Stomach (tissue), 9 donors: Measurements from ENCODE around the gene TRIP13. TPM values are rescaled to one million over a fixed set of nuclear protein-coding genes. Genes with fewer than 3 reads are reported as not detected.

ENCODE experiments used
- DNase-seq, 2 donors: peaks; one replicate each; pipeline versions ENCODE4 v3.0.0 to v3.0.0-alpha.2; 2013 to 2019
- H3K27ac ChIP-seq, 5 donors: fragments of 200-600 bp in 4 of 5; sonication (generic) in 4 of 5; one replicate each; pipeline ENCODE4 v1.5.1; 2013 to 2019; ENCODE audit warnings: mild to moderate bottlenecking in 1 of 5, moderate library complexity in 1 of 5
- H3K27me3 ChIP-seq, 3 donors: fragments of 200-600 bp; sonication (generic); one replicate each; pipeline ENCODE4 v1.5.1; 2017 to 2019; ENCODE audit warnings: mixed run types in 1 of 3
- H3K36me3 ChIP-seq, 4 donors: fragments of 200-600 bp; sonication (generic); 1 replicate in 3 of 4; 2 replicates in 1 of 4; pipeline ENCODE4 v1.5.1; 2016 to 2019
- H3K4me1 ChIP-seq, 4 donors: fragments of 200-600 bp; sonication (generic); one replicate each; pipeline ENCODE4 v1.5.1; 2016 to 2019
- H3K4me3 ChIP-seq, 4 donors: fragments of 200-600 bp; sonication (generic) in 3 of 4; one replicate each; pipeline ENCODE4 v1.5.1; 2016 to 2019; ENCODE audit warnings: mild to moderate bottlenecking in 1 of 4
- H3K9me3 ChIP-seq, 4 donors: fragments of 200-600 bp; sonication (generic); one replicate each; pipeline ENCODE4 v1.5.1; 2016 to 2019
- EP300 ChIP-seq: sonication (generic); formaldehyde crosslinking; IDR thresholded peaks from one replicate; pipeline ENCODE4 v1.6.1; 2017; ENCODE audit warnings: antibody characterized with exemption
- POLR2A ChIP-seq, 4 donors: fragments of 450-650 bp; IDR thresholded peaks; one replicate each; pipeline ENCODE4 v1.6.1; 2016; ENCODE audit warnings: antibody characterized with exemption in 4 of 4, control low read depth in 2 of 4, mild to moderate bottlenecking in 1 of 4, moderate library complexity in 1 of 4
- POLR2AphosphoS5 ChIP-seq, 3 donors: sonication (generic); formaldehyde crosslinking; IDR thresholded peaks; one replicate each; pipeline ENCODE4 v1.6.1; 2016; ENCODE audit warnings: antibody characterized with exemption in 3 of 3
- WGBS, 5 donors: extraction: QIAGEN DNeasy Blood & Tissue Kit in 3 of 5; methylation state at CpG; one replicate each; pipeline versions ENCODE4 v1.1.5 to v1.1.7; 2013 to 2018; 5-methylcytosine and 5-hydroxymethylcytosine counted together
- intact Hi-C: fragments of 100-400 bp; cut with DNase I; formaldehyde crosslinking; loops from one replicate; pipeline ENCODE4 v1.15.1; 2023; ENCODE audit warnings: low total_unique reads
- polyA plus RNA-seq, 3 donors: library from polyadenylated mRNA; stranded (reverse); fragments of 200-250 nt; gene quantifications; one replicate each; pipeline ENCODE4 v1.2.3, GENCODE V29; 2013
- total RNA-seq, 5 donors: library from RNA; depleted of rRNA; stranded (reverse); fragments of >200 nt; gene quantifications; one replicate each; pipeline versions ENCODE4 v1.1.0 to v1.2.3, GENCODE V29; 2014 to 2016
- TF ChIP-seq, protein P1 (sequence below), 7 experiments: fragments of 450-650 bp in 4 of 7; fragments of 200-600 bp in 3 of 7; sonication (generic) in 3 of 7; IDR thresholded peaks; one replicate each; pipeline ENCODE4 v1.5.1; 2016 to 2019; ENCODE audit warnings: antibody characterized with exemption in 7 of 7, control low read depth in 2 of 7, mild to moderate bottlenecking in 1 of 7
- donor health status: healthy with polysubstance abuse.
- donor health status: Bipolar disorder and iron deficiency.
- donor health status: healthy.

The TRIP13 gene
- total and polyA plus RNA-seq, 8 donors = 0.58 to 10.4 (median 3.5) TPM; not detected in 1

GRCh38 chr5:963310-963672 is 70.6 kb downstream of the TRIP13 start:
- no peaks in the 10 kb centered on the region for H3K9me3 ChIP-seq
- H3K36me3 ChIP-seq = no peaks in the 10 kb centered on the region
- H3K4me1 ChIP-seq = peaks cover 1 to 30% (median 28%) of the 10 kb centered on the region in 4 donors
- H3K27ac ChIP-seq = peak overlapping the region in 3 of 5 donors; percentile 25 to 50 (median 49)
- intact Hi-C loops = no loop called here
- peaks cover 0 to 62% (median 0%) of the 10 kb centered on the region in 3 donors for H3K27me3 ChIP-seq
- no peak for DNase-seq
- H3K4me3 ChIP-seq = no peak overlapping the region
- WGBS, 5 donors = 74 to 87% (median 79%) methylated on average over 9 to 10 of the region's 10 CpGs
- no peak for TF ChIP-seq EP300
- TF ChIP-seq, protein P1, sequence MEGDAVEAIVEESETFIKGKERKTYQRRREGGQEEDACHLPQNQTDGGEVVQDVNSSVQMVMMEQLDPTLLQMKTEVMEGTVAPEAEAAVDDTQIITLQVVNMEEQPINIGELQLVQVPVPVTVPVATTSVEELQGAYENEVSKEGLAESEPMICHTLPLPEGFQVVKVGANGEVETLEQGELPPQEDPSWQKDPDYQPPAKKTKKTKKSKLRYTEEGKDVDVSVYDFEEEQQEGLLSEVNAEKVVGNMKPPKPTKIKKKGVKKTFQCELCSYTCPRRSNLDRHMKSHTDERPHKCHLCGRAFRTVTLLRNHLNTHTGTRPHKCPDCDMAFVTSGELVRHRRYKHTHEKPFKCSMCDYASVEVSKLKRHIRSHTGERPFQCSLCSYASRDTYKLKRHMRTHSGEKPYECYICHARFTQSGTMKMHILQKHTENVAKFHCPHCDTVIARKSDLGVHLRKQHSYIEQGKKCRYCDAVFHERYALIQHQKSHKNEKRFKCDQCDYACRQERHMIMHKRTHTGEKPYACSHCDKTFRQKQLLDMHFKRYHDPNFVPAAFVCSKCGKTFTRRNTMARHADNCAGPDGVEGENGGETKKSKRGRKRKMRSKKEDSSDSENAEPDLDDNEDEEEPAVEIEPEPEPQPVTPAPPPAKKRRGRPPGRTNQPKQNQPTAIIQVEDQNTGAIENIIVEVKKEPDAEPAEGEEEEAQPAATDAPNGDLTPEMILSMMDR (IDR thresholded peaks at IDR 0.05) = no peak

DNA sequence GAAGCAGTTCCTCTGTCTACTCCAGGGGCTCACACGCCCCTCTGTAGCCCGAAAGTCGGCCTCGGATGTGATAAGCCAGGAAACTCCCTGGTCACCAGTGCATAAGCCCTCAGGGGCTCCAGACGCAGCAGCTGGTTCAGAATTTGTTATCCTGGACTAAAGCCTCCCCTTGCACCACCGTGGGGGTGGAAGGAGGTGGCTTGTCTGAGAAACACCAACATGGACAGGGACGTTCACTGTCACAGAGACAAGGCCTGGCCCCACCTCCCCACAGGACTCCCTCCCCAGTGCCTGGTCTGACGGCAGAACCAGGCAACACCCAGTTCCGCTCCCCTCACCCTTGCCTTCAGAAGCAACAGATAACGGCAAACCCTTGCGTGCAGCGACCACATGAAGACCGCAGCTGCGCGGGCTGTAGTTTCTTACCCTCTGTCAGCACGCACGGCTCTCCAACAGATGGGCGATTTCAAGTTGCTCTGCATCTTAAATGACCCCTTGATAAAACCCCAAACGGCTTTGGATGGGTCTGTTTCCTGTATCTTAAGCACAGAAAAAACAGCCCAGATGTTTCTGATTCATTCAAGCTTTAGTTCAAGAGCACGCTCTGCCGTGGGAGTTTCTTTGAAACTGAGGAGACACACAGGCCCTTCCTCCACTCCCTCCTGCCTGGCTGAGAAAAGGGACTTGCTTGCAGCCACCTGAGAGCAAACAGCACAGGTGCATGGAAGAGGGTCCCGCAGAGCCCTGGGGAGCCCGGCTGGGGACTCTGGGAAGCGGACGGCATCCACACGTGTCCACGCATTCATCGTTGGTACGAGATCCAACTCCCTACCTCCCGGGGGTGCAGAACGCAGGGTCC is 71.2 kb downstream of the TRIP13 start:
- DNase-seq = peak in 1 of 2 donors; percentile 90
- no peaks in the 10 kb centered on the region for H3K9me3 ChIP-seq
- TF ChIP-seq POLR2AphosphoS5 (IDR thresholded peaks at IDR 0.05) = peak in 1 of 3 donors; percentile 5
- TF ChIP-seq, protein P1 (IDR thresholded peaks at IDR 0.05) = no peak
- peaks cover 0 to 24% (median 23%) of the 10 kb centered on the region in 4 donors for H3K4me1 ChIP-seq
- intact Hi-C loops = no loop called here
- H3K4me3 ChIP-seq = no peak overlapping the region
- 44 to 60% (median 51%) methylated on average over 26 to 31 of the region's 31 CpGs for WGBS, 5 donors
- no peaks in the 10 kb centered on the region for H3K36me3 ChIP-seq
- peaks cover 0 to 68% (median 0%) of the 10 kb centered on the region in 3 donors for H3K27me3 ChIP-seq
- H3K27ac ChIP-seq = peak overlapping the region in 4 of 5 donors; percentile 7 to 50 (median 37)

GRCh38 chr5:964821-965220 is 72.1 kb downstream of the TRIP13 start:
- Histone ChIP-seq H3K27ac (peak overlapping the region in 1 of 5 donors; percentile 20), H3K4me3 (no peak overlapping the region), H3K27me3 (peaks cover 0 to 69% (median 0%) of the 10 kb centered on the region in 3 donors), H3K4me1 (peaks cover 0 to 16% (median 14%) of the 10 kb centered on the region in 4 donors), H3K36me3 (no peaks in the 10 kb centered on the region), H3K9me3 (no peaks in the 10 kb centered on the region)
- DNase-seq = no peak
- TF ChIP-seq EP300 (no peak), POLR2AphosphoS5 (IDR thresholded peaks at IDR 0.05) (no peak), POLR2A (IDR thresholded peaks at IDR 0.05) (no peak)
- TF ChIP-seq, protein P1 (IDR thresholded peaks at IDR 0.05) = no peak
- 67 to 90% (median 86%) methylated on average over 10 of the region's 10 CpGs for WGBS, 5 donors
- intact Hi-C loops = no loop called here

DNA sequence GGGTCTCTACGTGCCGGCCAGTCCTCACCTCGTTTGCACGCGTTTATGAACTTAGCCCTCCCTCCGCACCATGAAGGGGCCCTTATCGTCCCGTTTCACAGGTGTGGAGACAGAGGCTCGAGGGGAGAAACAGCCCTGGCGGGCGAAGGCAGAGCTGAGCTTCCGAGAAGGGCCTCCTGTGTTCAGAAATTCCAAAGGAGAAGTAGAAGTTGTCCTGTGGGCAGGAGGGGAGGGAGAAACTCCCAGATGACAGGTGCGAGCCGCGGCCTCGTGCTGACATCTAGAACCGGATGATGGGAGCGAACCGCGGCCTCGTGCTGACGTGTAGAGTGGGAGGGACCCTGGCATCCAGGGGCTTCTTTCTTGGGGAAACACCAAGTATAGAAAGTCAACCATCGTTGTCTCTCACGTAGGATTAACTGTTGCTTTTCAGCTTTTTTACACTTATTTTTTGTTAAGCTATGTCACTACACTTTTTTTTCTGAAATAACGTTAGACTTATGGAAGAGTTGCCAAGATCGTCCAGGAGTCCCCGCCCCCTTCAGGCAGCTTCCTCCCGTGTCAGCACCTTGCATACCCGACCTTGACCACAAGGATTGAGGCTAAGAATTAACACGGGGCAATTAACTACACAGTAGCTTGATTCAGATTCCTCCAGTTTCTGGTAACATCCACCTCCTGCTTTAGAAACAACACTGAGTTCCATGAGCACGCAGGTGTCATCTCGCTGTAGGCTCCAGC is 73.1 kb downstream of the TRIP13 start:
- H3K4me1 ChIP-seq = peaks cover 0 to 9% (median 5%) of the 10 kb centered on the region in 4 donors
- intact Hi-C loops = no loop called here
- H3K27ac ChIP-seq = no peak overlapping the region
- WGBS, 5 donors = 81 to 83% (median 82%) methylated on average over 32 of the region's 32 CpGs
- no peak overlapping the region for H3K4me3 ChIP-seq
- H3K9me3 ChIP-seq = no peaks in the 10 kb centered on the region
- no peak for DNase-seq
- TF ChIP-seq POLR2A (IDR thresholded peaks at IDR 0.05) = no peak
- TF ChIP-seq EP300 = no peak
- no peak for TF ChIP-seq POLR2AphosphoS5 (IDR thresholded peaks at IDR 0.05)
- peaks cover 0 to 60% (median 0%) of the 10 kb centered on the region in 3 donors for H3K27me3 ChIP-seq
- H3K36me3 ChIP-seq = no peaks in the 10 kb centered on the region
